Activated CD4-positive, alpha-beta memory T cell treated with anti-CD3 and anti-CD28 coated beads, Interleukin-2, amount 10 ng/mL, durations not matched to agents 7 days and 5 days (primary cell): ENCODE measurements around the gene ADAM12. TPM values are rescaled to one million over a fixed set of nuclear protein-coding genes. Genes with fewer than 3 reads are reported as not detected.

Experiments
- CTCF ChIA-PET: fragments of 350-600 bp; sonication (Branson Sonifier 250); formaldehyde crosslinking; loops from one replicate; lab custom pipeline; 2021; ENCODE audit warnings: antibody characterized with exemption, inconsistent platforms; lab: Charles Lee
- POLR2A ChIA-PET: fragments of 350-600 bp; sonication (Branson Sonifier 250); formaldehyde crosslinking; loops from one replicate; lab custom pipeline; 2021; ENCODE audit warnings: antibody characterized with exemption; lab: Charles Lee
- DNase-seq: peaks from one replicate; pipeline ENCODE4 v3.0.0-alpha.2; 2020
- H3K27ac Mint-ChIP-seq: one replicate; pipeline ENCODE4 v1.8.0; 2021; ENCODE audit warnings: mild to moderate bottlenecking, mixed read lengths
- H3K27me3 Mint-ChIP-seq: one replicate; pipeline ENCODE4 v1.8.0; 2021; ENCODE audit warnings: mixed read lengths
- H3K36me3 Mint-ChIP-seq: one replicate; pipeline ENCODE4 v1.8.0; 2021; ENCODE audit warnings: low read depth, mixed read lengths
- H3K4me1 Mint-ChIP-seq: one replicate; pipeline ENCODE4 v1.8.0; 2021; ENCODE audit warnings: mixed read lengths
- H3K4me3 Mint-ChIP-seq: one replicate; pipeline ENCODE4 v1.8.0; 2021; ENCODE audit warnings: mild to moderate bottlenecking, mixed read lengths
- H3K9me3 Mint-ChIP-seq: one replicate; pipeline ENCODE4 v1.8.0; 2021; ENCODE audit warnings: mixed read lengths
- total RNA-seq, 2 experiments: library from RNA; stranded (reverse); gene quantifications; one replicate each; pipeline ENCODE4 v1.2.3, GENCODE V29; 2021

The ADAM12 gene
- total RNA-seq, 2 experiments from 2014 or later, result 1.2 to 1.3 TPM

- no peaks in the 10 kb centered on the region for H3K4me1 Mint-ChIP-seq
- H3K9me3 Mint-ChIP-seq, result peaks cover 13% of the 10 kb centered on the region
- H3K27me3 Mint-ChIP-seq, result no peaks in the 10 kb centered on the region
- H3K36me3 Mint-ChIP-seq, result no peaks in the 10 kb centered on the region
- H3K27ac Mint-ChIP-seq, result no peak overlapping the region
- no peak for DNase-seq
- POLR2A ChIA-PET, result no interaction called here
- CTCF ChIA-PET, result no interaction called here
- no peak overlapping the region for H3K4me3 Mint-ChIP-seq
Observed at GRCh38 chr10:126309228-126309883, 78.9 kb downstream of the ADAM12 start.

GRCh38 chr10:126302826-126303665 is 85.2 kb downstream of the ADAM12 start:
- Mint-ChIP-seq H3K4me1 (no peaks in the 10 kb centered on the region), H3K9me3 (no peaks in the 10 kb centered on the region), H3K27me3 (no peaks in the 10 kb centered on the region), H3K4me3 (no peak overlapping the region), H3K27ac (no peak overlapping the region), H3K36me3 (no peaks in the 10 kb centered on the region)
- CTCF ChIA-PET, result no interaction called here
- POLR2A ChIA-PET, result no interaction called here
- DNase-seq, result no peak

GRCh38 chr10:126302476-126302756 is 85.9 kb downstream of the ADAM12 start:
- no peaks in the 10 kb centered on the region for H3K9me3 Mint-ChIP-seq
- POLR2A ChIA-PET, result no interaction called here

GRCh38 chr10:126301701-126302475 is 86.4 kb downstream of the ADAM12 start:
- Mint-ChIP-seq H3K4me1 (no peaks in the 10 kb centered on the region), H3K9me3 (no peaks in the 10 kb centered on the region), H3K4me3 (no peak overlapping the region), H3K27ac (no peak overlapping the region), H3K27me3 (no peaks in the 10 kb centered on the region), H3K36me3 (no peaks in the 10 kb centered on the region)
- CTCF ChIA-PET, result no interaction called here
- DNase-seq, result no peak
- POLR2A ChIA-PET, result no interaction called here

More at GRCh38 chr10:126302476-126302756, 85.9 kb downstream of the ADAM12 start:
- no peak overlapping the region for H3K27ac Mint-ChIP-seq
- H3K4me3 Mint-ChIP-seq, result no peak overlapping the region
- H3K4me1 Mint-ChIP-seq, result no peaks in the 10 kb centered on the region
- DNase-seq, result no peak
- CTCF ChIA-PET, result no interaction called here
- H3K36me3 Mint-ChIP-seq, result no peaks in the 10 kb centered on the region
- H3K27me3 Mint-ChIP-seq, result no peaks in the 10 kb centered on the region

GRCh38 chr10:126294451-126294850 is 93.8 kb downstream of the ADAM12 start:
- Mint-ChIP-seq H3K36me3 (no peaks in the 10 kb centered on the region), H3K27ac (no peak overlapping the region), H3K27me3 (no peaks in the 10 kb centered on the region), H3K4me3 (no peak overlapping the region), H3K9me3 (peaks cover 3% of the 10 kb centered on the region), H3K4me1 (no peaks in the 10 kb centered on the region)
- ChIA-PET CTCF (no interaction called here), POLR2A (no interaction called here)
- no peak for DNase-seq

- ChIA-PET CTCF (no interaction called here), POLR2A (no interaction called here)
- no peaks in the 10 kb centered on the region for H3K27me3 Mint-ChIP-seq
- H3K9me3 Mint-ChIP-seq, result peaks cover 8% of the 10 kb centered on the region
- no peaks in the 10 kb centered on the region for H3K36me3 Mint-ChIP-seq
- no peak for DNase-seq
- no peaks in the 10 kb centered on the region for H3K4me1 Mint-ChIP-seq
- H3K27ac Mint-ChIP-seq, result no peak overlapping the region
- H3K4me3 Mint-ChIP-seq, result no peak overlapping the region
Observed at GRCh38 chr10:126290232-126290631, 98.0 kb downstream of the ADAM12 start.

GRCh38 chr10:126288547-126289493 is 99.5 kb downstream of the ADAM12 start:
- Mint-ChIP-seq H3K27ac (no peak overlapping the region), H3K4me3 (no peak overlapping the region), H3K9me3 (peaks cover 6% of the 10 kb centered on the region), H3K36me3 (no peaks in the 10 kb centered on the region), H3K4me1 (no peaks in the 10 kb centered on the region), H3K27me3 (no peaks in the 10 kb centered on the region)
- DNase-seq, result no peak
- ChIA-PET POLR2A (no interaction called here), CTCF (no interaction called here)

GRCh38 chr10:126286256-126286780 is 102.0 kb downstream of the ADAM12 start:
- DNase-seq, result no peak
- H3K27ac Mint-ChIP-seq, result no peak overlapping the region
- H3K36me3 Mint-ChIP-seq, result no peaks in the 10 kb centered on the region
- H3K27me3 Mint-ChIP-seq, result no peaks in the 10 kb centered on the region
- peaks cover 6% of the 10 kb centered on the region for H3K9me3 Mint-ChIP-seq
- ChIA-PET CTCF (no interaction called here), POLR2A (no interaction called here)
- H3K4me1 Mint-ChIP-seq, result no peaks in the 10 kb centered on the region
- H3K4me3 Mint-ChIP-seq, result no peak overlapping the region

GRCh38 chr10:126283307-126283706 is 105.0 kb downstream of the ADAM12 start:
- no peak overlapping the region for H3K27ac Mint-ChIP-seq
- POLR2A ChIA-PET, result no interaction called here
- CTCF ChIA-PET, result no interaction called here
- peaks cover 3% of the 10 kb centered on the region for H3K9me3 Mint-ChIP-seq
- DNase-seq, result no peak
- no peaks in the 10 kb centered on the region for H3K27me3 Mint-ChIP-seq
- no peaks in the 10 kb centered on the region for H3K4me1 Mint-ChIP-seq
- H3K4me3 Mint-ChIP-seq, result no peak overlapping the region
- no peaks in the 10 kb centered on the region for H3K36me3 Mint-ChIP-seq

GRCh38 chr10:126278851-126279250 is 109.4 kb downstream of the ADAM12 start:
- H3K4me1 Mint-ChIP-seq, result no peaks in the 10 kb centered on the region
- CTCF ChIA-PET, result no interaction called here
- POLR2A ChIA-PET, result no interaction called here
- no peak overlapping the region for H3K27ac Mint-ChIP-seq
- no peaks in the 10 kb centered on the region for H3K27me3 Mint-ChIP-seq
- H3K9me3 Mint-ChIP-seq, result no peaks in the 10 kb centered on the region
- no peak overlapping the region for H3K4me3 Mint-ChIP-seq
- no peaks in the 10 kb centered on the region for H3K36me3 Mint-ChIP-seq
- no peak for DNase-seq

GRCh38 chr10:126277181-126277580 is 111.1 kb downstream of the ADAM12 start:
- no peak for DNase-seq
- POLR2A ChIA-PET, result no interaction called here
- no peaks in the 10 kb centered on the region for H3K36me3 Mint-ChIP-seq
- no peak overlapping the region for H3K27ac Mint-ChIP-seq
- H3K27me3 Mint-ChIP-seq, result no peaks in the 10 kb centered on the region
- no peaks in the 10 kb centered on the region for H3K4me1 Mint-ChIP-seq
- H3K9me3 Mint-ChIP-seq, result peaks cover 3% of the 10 kb centered on the region
- no peak overlapping the region for H3K4me3 Mint-ChIP-seq
- CTCF ChIA-PET, result no interaction called here

- H3K36me3 Mint-ChIP-seq, result no peaks in the 10 kb centered on the region
- no peak overlapping the region for H3K4me3 Mint-ChIP-seq
- H3K4me1 Mint-ChIP-seq, result no peaks in the 10 kb centered on the region
- peaks cover 8% of the 10 kb centered on the region for H3K9me3 Mint-ChIP-seq
- ChIA-PET CTCF (no interaction called here), POLR2A (no interaction called here)
- no peaks in the 10 kb centered on the region for H3K27me3 Mint-ChIP-seq
- no peak overlapping the region for H3K27ac Mint-ChIP-seq
- DNase-seq, result no peak
Observed at GRCh38 chr10:126272526-126272925, 115.8 kb downstream of the ADAM12 start.
